SU-DHL-6 (cell line): ENCODE measurements around the gene NAIF1.

ENCODE experiments used
- H2AFZ ChIP-seq: fragments of 200-600 bp; sonication (generic); 2 replicates; pipeline ENCODE4 v1.6.1; 2014; ENCODE audit warnings: low read depth, mild to moderate bottlenecking, moderate library complexity, mixed read lengths, antibody characterized with exemption, low read length; ENCODE audit not compliant: severe bottlenecking
- H3F3A ChIP-seq: fragments of 200-600 bp; shearing (Covaris generic); 2 replicates; pipeline ENCODE4 v1.6.0; 2016; ENCODE audit warnings: antibody characterized with exemption, mild to moderate bottlenecking; ENCODE audit not compliant: insufficient read depth
- H3K27ac ChIP-seq: fragments of 200-600 bp; sonication (generic); 2 replicates; pipeline ENCODE4 v1.5.1; 2016; ENCODE audit warnings: low read depth, mild to moderate bottlenecking, low read length, moderate library complexity, mixed read lengths
- H3K27me3 ChIP-seq: fragments of 200-600 bp; sonication (generic), shearing (Covaris generic); 2 replicates; pipeline ENCODE4 v1.6.0; 2014; ENCODE audit warnings: mild to moderate bottlenecking, low read length
- H3K36me3 ChIP-seq: fragments of 200-600 bp; sonication (generic); 2 replicates; pipeline ENCODE4 v1.6.1; 2014; ENCODE audit warnings: mild to moderate bottlenecking, low read length, mixed read lengths
- H3K4me2 ChIP-seq: fragments of 300-600, 200-600 bp; shearing (Covaris generic), sonication (generic); 2 replicates; pipeline ENCODE4 v1.6.0; 2014; ENCODE audit warnings: low read length, low read depth, mild to moderate bottlenecking; ENCODE audit not compliant: poor library complexity, severe bottlenecking
- H3K4me3 ChIP-seq: fragments of 200-600 bp; sonication (generic); 2 replicates; pipeline ENCODE4 v1.5.1; 2014; ENCODE audit warnings: antibody characterized with exemption, low read length, mild to moderate bottlenecking, mixed read lengths; ENCODE audit not compliant: insufficient read depth, poor library complexity, severe bottlenecking
- H3K79me2 ChIP-seq: fragments of 200-600 bp; sonication (generic); 2 replicates; pipeline ENCODE4 v1.6.1; 2014; ENCODE audit warnings: mild to moderate bottlenecking, low read length, moderate library complexity; ENCODE audit not compliant: insufficient read depth
- H3K9ac ChIP-seq: fragments of 200-600 bp; sonication (generic); 2 replicates; pipeline ENCODE4 v1.7.0; 2014; ENCODE audit warnings: mild to moderate bottlenecking, low read length
- H3K9me2 ChIP-seq: fragments of 200-600 bp; sonication (generic); replicated peaks from 2 replicates; pipeline ENCODE4 v1.6.1; 2014; ENCODE audit warnings: low read length; ENCODE audit not compliant: insufficient read depth
- H3K9me3 ChIP-seq: fragments of 200-600 bp; sonication (generic); 2 replicates; pipeline ENCODE4 v1.6.1; 2014; ENCODE audit warnings: low read length, mixed read lengths; ENCODE audit not compliant: insufficient read depth
- H4K20me1 ChIP-seq: fragments of 200-600 bp; sonication (generic); 2 replicates; pipeline ENCODE4 v1.6.1; 2014; ENCODE audit warnings: low read depth, mild to moderate bottlenecking, antibody characterized with exemption, low read length, moderate library complexity, mixed read lengths
- CTCF ChIP-seq: fragments of 200-600 bp; sonication (generic); IDR thresholded peaks from one replicate; pipeline ENCODE4 v1.5.1; 2017; ENCODE audit warnings: antibody characterized with exemption, mild to moderate bottlenecking, low read length, moderate library complexity; ENCODE audit not compliant: insufficient read depth, poor library complexity, severe bottlenecking
- EZH2phosphoT487 ChIP-seq: fragments of 200-600 bp; sonication (generic), shearing (Covaris generic); conservative IDR thresholded peaks from 2 replicates; pipeline ENCODE4 v1.6.1; 2018; ENCODE audit warnings: mild to moderate bottlenecking, antibody characterized with exemption, low read length, moderate library complexity, mixed read lengths

Gene NAIF1

GRCh38 chr9:128034821-128035652 is 32.1 kb downstream of the NAIF1 start:
- H3K9ac ChIP-seq = peak overlapping the region; percentile 34
- H3K4me3 ChIP-seq = no peak overlapping the region

GRCh38 chr9:128033609-128034008 is 33.5 kb downstream of the NAIF1 start:
- H3K9me2 ChIP-seq = no peaks in the 10 kb centered on the region
- no peaks in the 10 kb centered on the region for H3K9me3 ChIP-seq
- H3K9ac ChIP-seq = peak overlapping the region; percentile 46; the same call in 1 of the 2 replicates
- H2AFZ ChIP-seq = peak overlapping the region; percentile 5
- peak overlapping the region; percentile 99 for H3K27ac ChIP-seq
- H3F3A ChIP-seq = peaks cover 54% of the 10 kb centered on the region
- no peaks in the 10 kb centered on the region for H4K20me1 ChIP-seq
- H3K36me3 ChIP-seq = no peaks in the 10 kb centered on the region
- H3K4me3 ChIP-seq = no peak overlapping the region
- no peaks in the 10 kb centered on the region for H3K27me3 ChIP-seq
- no peaks in the 10 kb centered on the region for H3K79me2 ChIP-seq
- H3K4me2 ChIP-seq = peak overlapping the region; percentile 47
- no peak for TF ChIP-seq CTCF

More at GRCh38 chr9:128034821-128035652, 32.1 kb downstream of the NAIF1 start:
- Histone ChIP-seq H3K36me3 (no peaks in the 10 kb centered on the region), H3K9me3 (no peaks in the 10 kb centered on the region), H3K27me3 (no peaks in the 10 kb centered on the region), H3K27ac (peak overlapping the region; percentile 99), H3K9me2 (no peaks in the 10 kb centered on the region), H2AFZ (no peak overlapping the region), H4K20me1 (no peaks in the 10 kb centered on the region), H3K79me2 (no peaks in the 10 kb centered on the region), H3F3A (peaks cover 42% of the 10 kb centered on the region), H3K4me2 (peak overlapping the region; percentile 16)
- TF ChIP-seq CTCF (peak; percentile 68), EZH2phosphoT487 (no peak)

- H3F3A ChIP-seq = peaks cover 65% of the 10 kb centered on the region
- H3K27me3 ChIP-seq = no peaks in the 10 kb centered on the region
- no peak for TF ChIP-seq EZH2phosphoT487
- no peak for TF ChIP-seq CTCF
- H3K4me3 ChIP-seq = no peak overlapping the region
- no peak overlapping the region for H2AFZ ChIP-seq
- H4K20me1 ChIP-seq = no peaks in the 10 kb centered on the region
- peak overlapping the region; percentile 55 for H3K9ac ChIP-seq
- H3K9me3 ChIP-seq = no peaks in the 10 kb centered on the region
- H3K9me2 ChIP-seq = no peaks in the 10 kb centered on the region
- peak overlapping the region; percentile 61 for H3K4me2 ChIP-seq
- H3K36me3 ChIP-seq = no peaks in the 10 kb centered on the region
- no peaks in the 10 kb centered on the region for H3K79me2 ChIP-seq
- peak overlapping the region; percentile 99 for H3K27ac ChIP-seq
These were observed 39.4 kb downstream of the NAIF1 start for GRCh38 chr9:128027705-128028104.
